ENCODE data around the gene APOC4.

The APOC4 gene

DNA sequence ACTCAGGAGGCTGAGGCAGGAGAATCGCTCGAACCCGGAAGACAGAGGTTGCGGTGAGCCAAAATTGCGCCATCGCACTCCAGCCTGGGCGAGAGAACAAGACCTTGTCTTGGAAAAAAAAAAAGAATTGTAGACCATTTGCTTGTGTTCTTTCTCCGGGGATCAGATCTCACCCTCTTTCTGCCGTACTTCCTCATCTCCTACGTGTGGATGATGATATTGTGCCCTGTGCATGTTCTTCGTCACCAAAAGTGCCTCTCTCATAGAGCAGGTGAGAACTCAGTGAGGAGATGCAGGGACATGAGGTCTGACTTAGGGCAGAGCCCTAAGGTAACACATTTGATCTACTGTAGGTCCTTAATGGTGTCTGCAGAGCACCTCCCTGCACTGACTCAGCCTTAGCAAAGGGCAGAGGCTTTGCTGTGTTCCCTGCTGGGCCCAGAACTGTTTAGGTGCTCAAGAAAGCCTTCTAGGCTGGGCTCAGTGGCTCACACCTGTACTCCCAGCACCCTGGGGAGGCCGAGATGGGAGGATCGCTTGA, 5.1 kb downstream of the APOC4 start:
- Mint-ChIP-seq H3K36me3 (no peaks in the 10 kb centered on the region), H3K4me3 (no peak overlapping the region), H3K27ac (no peak overlapping the region), H3K9me3 (ENCODE audit: low read depth) (no peaks in the 10 kb centered on the region), H3K27me3 (no peaks in the 10 kb centered on the region), H3K4me1 (ENCODE audit: low read depth) (peaks cover 3% of the 10 kb centered on the region)

DNA sequence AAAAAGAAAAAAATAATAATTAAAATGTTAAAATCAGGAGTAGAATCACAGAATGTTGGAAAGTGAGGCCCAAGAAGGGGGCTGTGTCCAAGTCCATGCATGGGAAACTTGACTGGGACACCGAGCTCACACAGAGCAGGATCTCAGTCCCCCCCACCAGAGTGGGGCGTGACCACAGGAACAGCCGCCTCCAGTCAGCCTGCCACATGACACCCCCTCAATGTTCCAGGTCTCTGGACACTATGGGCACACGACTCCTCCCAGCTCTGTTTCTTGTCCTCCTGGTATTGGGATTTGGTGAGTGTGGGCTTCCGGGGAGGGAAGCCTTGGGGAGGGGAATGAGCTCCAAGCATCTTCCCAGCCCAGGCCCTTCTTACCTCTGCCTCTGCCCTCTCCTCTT, 6.2 kb downstream of the APOC4 start:
- Mint-ChIP-seq H3K4me3 (no peak overlapping the region), H3K4me1 (ENCODE audit: low read depth) (peaks cover 3% of the 10 kb centered on the region), H3K27me3 (no peaks in the 10 kb centered on the region), H3K9me3 (ENCODE audit: low read depth) (no peaks in the 10 kb centered on the region), H3K27ac (no peak overlapping the region), H3K36me3 (no peaks in the 10 kb centered on the region)

DNA sequence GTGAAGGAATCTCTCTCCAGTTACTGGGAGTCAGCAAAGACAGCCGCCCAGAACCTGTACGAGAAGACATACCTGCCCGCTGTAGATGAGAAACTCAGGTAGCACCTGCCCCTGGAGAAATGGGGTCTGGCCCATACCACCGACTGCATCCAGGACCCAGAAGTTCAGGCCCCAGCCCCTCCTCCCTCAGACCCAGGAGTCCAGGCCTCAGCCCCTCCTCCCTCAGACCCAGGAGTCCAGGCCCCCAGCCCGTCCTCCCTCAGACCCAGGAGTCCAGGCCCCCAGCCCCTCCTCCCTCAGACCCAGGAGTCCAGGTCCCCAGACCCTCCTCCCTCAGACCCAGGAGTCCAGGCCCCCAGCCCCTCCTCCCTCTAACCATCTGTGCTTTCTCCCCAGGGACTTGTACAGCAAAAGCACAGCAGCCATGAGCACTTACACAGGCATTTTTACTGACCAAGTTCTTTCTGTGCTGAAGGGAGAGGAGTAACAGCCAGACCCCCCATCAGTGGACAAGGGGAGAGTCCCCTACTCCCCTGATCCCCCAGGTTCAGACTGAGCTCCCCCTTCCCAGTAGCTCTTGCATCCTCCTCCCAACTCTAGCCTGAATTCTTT, 6.8 kb downstream of the APOC4 start:
- Mint-ChIP-seq H3K27me3 (no peaks in the 10 kb centered on the region), H3K9me3 (ENCODE audit: low read depth) (no peaks in the 10 kb centered on the region), H3K36me3 (no peaks in the 10 kb centered on the region), H3K4me3 (no peak overlapping the region), H3K4me1 (ENCODE audit: low read depth) (peaks cover 8% of the 10 kb centered on the region), H3K27ac (no peak overlapping the region)

DNA sequence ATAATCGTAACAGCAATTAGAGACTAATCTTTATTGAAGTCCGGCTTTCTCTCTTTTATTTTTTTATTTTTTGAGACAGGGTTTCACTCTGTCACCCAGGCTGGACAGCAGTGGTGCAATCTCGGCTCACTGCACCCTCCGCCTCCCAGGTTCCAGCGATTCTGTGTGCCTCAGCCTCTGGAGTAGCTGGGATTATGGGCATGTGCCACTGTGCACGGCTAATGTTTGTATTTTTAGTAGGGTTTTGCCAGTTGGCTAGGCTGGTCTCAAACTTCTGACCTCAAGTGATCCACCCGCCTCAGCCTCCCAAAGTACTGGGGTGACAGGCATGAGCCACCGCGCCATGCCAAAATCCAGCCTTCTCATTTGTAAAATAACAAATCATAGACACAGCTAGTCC, 7.5 kb downstream of the APOC4 start:
- H3K36me3 Mint-ChIP-seq: no peaks in the 10 kb centered on the region
- no peak overlapping the region for H3K27ac Mint-ChIP-seq
- H3K4me3 Mint-ChIP-seq: no peak overlapping the region
- H3K4me1 Mint-ChIP-seq (ENCODE audit: low read depth): peaks cover 11% of the 10 kb centered on the region
- no peaks in the 10 kb centered on the region for H3K9me3 Mint-ChIP-seq (ENCODE audit: low read depth)
- no peaks in the 10 kb centered on the region for H3K27me3 Mint-ChIP-seq

DNA sequence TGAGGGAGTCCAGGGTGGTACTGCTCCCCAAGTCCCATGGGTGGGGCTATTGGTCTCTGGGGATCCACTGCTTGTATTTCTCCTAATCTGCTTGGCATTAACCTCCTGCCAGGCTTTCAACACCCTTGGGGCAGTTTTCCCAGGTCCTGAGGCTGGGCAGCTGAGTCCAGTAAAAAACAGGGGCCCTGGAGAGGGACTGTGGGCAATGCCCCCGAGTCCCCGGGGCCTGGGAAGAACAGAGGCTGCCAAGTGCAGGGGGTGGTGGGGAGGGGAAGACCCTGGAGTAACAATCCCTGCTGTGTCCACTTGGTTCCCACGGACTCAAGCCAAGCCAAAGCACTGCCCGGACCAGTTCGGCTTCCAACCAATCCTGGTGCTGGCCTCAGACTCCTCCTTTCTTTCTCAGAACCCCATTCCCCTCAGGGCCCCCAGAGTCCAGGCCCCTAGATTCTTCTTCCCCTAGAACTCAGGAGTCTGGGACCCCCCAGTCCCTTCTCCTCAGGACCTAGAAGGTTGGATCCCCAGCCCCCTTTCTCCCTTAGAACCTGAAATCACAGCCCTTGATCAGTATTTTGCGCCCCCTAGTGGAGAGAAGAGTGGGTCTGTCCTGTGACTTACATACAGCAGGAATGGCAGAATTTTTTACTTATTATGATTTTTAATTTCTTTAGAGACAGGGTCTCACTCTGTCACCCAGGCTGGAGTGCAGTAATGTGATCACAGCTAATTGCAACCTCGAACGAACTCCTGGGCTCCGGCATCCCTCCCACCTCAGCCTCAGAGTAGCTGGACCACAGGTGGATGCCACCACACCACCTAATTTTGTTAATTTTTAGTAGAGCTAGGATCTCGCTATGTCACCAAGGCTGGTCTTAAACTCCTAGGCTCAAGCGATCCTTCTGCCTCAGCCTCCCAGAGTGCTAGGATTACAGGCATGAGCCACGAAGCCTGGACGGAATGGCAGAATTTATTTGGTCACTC, 9.4 kb downstream of the APOC4 start:
- Mint-ChIP-seq H3K27ac (no peak overlapping the region), H3K9me3 (ENCODE audit: low read depth) (no peaks in the 10 kb centered on the region), H3K4me1 (ENCODE audit: low read depth) (peaks cover 22% of the 10 kb centered on the region), H3K27me3 (no peaks in the 10 kb centered on the region), H3K36me3 (no peaks in the 10 kb centered on the region), H3K4me3 (peak overlapping the region; percentile 1)

DNA sequence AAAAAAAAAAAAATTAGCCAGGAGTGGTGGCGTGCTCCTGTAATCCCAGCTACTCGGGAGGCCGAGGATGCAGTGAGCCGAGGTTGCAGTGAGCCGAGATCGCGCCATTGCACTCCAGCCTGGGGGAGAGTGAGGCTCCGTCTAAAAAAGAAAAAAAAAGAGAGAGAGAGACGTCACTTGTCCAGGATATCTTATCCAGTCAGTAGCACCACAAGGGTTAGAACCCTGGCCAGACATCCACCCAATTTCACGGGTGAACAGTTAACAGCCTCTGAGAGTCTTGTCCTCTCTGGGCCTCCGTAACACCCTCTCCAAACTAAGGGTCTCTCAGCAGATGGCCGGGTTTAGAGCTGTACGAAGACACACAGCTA, 12.2 kb downstream of the APOC4 start:
- peak overlapping the region; percentile 100 for H3K27ac Mint-ChIP-seq
- H3K4me1 Mint-ChIP-seq (ENCODE audit: low read depth): peaks cover 44% of the 10 kb centered on the region
- H3K27me3 Mint-ChIP-seq: no peaks in the 10 kb centered on the region
- no peaks in the 10 kb centered on the region for H3K9me3 Mint-ChIP-seq (ENCODE audit: low read depth)
- H3K36me3 Mint-ChIP-seq: no peaks in the 10 kb centered on the region
- peak overlapping the region; percentile 100 for H3K4me3 Mint-ChIP-seq

DNA sequence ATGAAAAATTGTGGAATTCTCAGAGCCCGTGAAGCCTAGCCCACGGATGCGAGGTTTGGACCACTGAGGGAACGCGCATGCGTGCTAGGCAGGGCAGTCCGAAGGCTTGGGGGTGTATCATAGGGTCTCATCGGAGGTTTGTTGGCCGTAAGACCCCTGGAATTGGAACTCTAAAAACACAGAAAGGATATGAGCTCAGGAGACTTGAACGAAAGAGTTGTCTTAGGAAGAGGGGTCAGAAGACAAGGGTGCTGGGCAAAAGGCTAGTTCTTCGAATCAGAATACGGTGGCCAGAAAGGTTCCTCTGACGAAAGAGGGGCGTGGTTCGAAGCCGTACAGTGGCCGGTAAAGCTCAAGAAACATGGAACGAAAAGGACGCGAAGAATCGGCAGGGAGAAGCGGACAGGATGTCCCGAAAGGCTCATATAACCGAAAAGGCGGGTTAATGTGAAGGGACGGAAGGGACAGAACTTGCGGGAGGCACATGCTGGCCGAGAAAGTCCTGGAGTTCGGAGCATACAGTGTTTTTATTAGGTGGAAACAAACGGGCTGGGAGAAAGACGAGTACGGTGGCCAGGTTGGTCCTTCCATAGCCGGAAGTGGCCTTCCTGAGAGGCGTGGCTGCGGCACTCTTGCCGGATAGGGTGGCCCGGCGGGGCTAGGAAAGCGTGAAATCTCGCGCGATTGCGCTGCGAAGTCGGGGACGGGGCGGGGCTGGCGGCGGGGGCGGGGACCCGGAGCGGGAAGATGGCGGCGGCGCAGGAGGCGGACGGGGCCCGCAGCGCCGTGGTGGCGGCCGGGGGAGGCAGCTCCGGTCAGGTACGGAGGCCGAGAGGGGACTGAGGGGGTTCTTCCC, 12.8 kb downstream of the APOC4 start, which contains the start of gene CLPTM1:
CLPTM1 (plus strand) TSS at position 732 of the 856 bp plus-strand sequence; CDS start at position 748, 16 bp downstream.
- H3K9me3 Mint-ChIP-seq (ENCODE audit: low read depth): no peaks in the 10 kb centered on the region

DNA sequence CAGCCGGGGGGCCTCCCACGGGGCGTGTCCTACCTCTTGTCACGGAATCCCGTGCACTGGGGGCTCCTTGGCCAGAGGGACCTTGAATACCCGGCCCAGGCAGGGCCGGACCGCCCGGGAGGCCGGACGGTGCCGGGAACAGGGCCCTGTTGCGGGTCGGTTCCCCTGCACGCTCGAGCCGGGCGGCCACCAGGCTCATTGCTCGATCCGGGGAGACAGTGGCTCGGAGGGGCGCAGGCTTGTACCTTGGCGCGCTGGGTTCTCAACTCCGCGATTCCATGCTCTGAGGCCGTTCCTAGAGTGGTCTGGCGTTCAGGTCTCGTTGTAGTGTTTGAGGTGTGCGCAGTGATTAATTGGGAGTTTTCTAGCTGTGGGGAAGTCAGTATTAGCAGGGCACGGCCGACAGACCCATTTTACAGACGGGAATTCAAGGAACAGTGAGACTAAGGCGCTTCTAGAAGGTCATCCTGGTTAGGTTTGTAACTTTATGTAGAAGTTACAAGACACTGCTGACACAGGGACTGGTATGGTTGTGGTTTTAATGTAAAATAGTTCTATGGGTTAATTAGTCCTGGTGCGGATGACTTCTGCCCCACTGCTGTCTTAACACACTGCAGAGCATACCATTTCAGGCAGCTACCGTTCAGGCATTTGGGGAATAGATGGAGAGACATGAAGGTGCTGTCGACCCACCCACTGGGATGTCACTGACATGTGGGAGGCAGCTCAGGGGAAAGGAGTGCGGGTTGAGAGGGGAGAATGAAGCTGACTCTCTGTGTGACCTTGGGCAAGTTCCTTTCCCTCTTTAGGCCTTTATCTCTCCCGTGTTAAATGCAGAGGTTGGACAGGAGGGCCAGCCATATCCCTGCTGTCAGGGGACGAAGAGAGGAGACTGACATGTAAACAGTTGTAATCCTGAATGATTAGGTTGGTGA, 13.7 kb downstream of the APOC4 start:
- H3K36me3 Mint-ChIP-seq: no peaks in the 10 kb centered on the region
- no peaks in the 10 kb centered on the region for H3K9me3 Mint-ChIP-seq (ENCODE audit: low read depth)
- H3K4me3 Mint-ChIP-seq: peak overlapping the region; percentile 100
- peak overlapping the region; percentile 89 for H3K27ac Mint-ChIP-seq
- no peaks in the 10 kb centered on the region for H3K27me3 Mint-ChIP-seq
- peaks cover 56% of the 10 kb centered on the region for H3K4me1 Mint-ChIP-seq (ENCODE audit: low read depth)

More for the DNA sequence above, 12.8 kb downstream of the APOC4 start, which contains the start of gene CLPTM1:
- Mint-ChIP-seq H3K27me3 (no peaks in the 10 kb centered on the region), H3K4me3 (peak within 1 kb of the TSS; percentile 100), H3K4me1 (ENCODE audit: low read depth) (peaks cover 51% of the 10 kb centered on the region), H3K36me3 (no peaks in the 10 kb centered on the region), H3K27ac (peak within 1 kb of the TSS; percentile 100)

DNA sequence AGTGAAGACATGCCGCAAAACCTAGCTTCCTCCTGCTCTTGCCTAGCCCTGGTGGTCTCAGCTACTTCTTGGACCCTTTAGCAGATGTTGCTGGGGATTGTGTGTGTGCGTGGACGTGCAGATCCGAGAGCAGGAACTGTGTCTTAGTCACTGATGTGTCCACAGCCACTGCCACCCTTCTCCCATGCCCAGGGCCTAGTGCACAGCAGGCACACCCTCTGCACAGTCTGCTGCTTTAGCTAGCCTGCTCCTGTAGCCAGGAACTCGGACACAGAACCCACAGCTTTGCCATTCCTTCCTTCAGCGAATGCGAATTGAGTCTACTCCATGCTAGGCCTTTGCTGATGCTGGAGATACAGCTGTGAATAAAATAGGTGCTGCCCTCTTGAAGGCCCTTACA, 15.5 kb downstream of the APOC4 start:
- no peaks in the 10 kb centered on the region for H3K36me3 Mint-ChIP-seq
- H3K4me1 Mint-ChIP-seq (ENCODE audit: low read depth): peaks cover 53% of the 10 kb centered on the region
- no peaks in the 10 kb centered on the region for H3K27me3 Mint-ChIP-seq
- H3K4me3 Mint-ChIP-seq: no peak overlapping the region
- peak overlapping the region; percentile 70 for H3K27ac Mint-ChIP-seq
- H3K9me3 Mint-ChIP-seq (ENCODE audit: low read depth): no peaks in the 10 kb centered on the region

DNA sequence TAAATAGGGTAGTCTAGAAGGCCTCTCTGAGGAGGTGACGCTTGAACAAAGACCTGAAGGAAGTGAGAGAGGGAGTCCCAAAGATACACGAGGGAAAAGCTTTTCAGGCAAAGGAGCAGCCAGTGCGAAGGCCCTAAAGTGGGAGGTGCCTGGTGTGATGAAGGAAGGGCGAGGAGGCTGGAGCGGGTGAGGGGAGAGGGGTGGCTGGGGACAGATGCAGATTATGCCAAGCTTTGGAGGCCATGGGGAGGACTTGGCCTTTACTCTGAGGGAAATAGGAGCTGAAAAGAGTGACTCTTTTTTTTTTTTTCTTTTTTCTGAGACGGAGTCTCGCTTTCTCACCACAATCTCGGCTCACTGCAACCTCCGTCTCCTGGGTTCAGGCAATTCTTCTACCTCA, 16.1 kb downstream of the APOC4 start:
- Mint-ChIP-seq H3K9me3 (ENCODE audit: low read depth) (no peaks in the 10 kb centered on the region), H3K4me3 (no peak overlapping the region), H3K27ac (peak overlapping the region; percentile 70), H3K27me3 (no peaks in the 10 kb centered on the region), H3K36me3 (no peaks in the 10 kb centered on the region), H3K4me1 (ENCODE audit: low read depth) (peaks cover 53% of the 10 kb centered on the region)

DNA sequence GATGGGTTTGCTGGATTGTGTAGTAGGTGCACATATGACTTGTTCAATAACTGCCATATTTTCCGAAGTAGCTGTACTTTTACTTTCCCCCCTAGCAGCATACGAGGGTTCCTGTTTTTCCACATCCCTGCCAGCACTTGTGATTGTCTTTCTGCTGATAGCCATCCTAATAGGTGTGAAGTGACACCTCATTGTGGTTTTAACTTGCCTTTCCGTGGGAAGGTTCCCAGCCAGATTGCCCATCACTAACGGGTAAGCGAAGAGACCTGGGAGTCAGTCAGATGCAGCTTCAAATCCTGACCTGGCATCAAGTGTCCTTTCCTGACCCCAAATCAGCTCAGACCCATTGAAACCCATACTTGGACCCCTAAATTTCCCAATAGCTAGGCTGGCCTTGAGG, 17.7 kb downstream of the APOC4 start:
- Mint-ChIP-seq H3K9me3 (ENCODE audit: low read depth) (no peaks in the 10 kb centered on the region), H3K4me3 (no peak overlapping the region), H3K27ac (peak overlapping the region; percentile 64), H3K27me3 (no peaks in the 10 kb centered on the region), H3K4me1 (ENCODE audit: low read depth) (peaks cover 45% of the 10 kb centered on the region), H3K36me3 (no peaks in the 10 kb centered on the region)

DNA sequence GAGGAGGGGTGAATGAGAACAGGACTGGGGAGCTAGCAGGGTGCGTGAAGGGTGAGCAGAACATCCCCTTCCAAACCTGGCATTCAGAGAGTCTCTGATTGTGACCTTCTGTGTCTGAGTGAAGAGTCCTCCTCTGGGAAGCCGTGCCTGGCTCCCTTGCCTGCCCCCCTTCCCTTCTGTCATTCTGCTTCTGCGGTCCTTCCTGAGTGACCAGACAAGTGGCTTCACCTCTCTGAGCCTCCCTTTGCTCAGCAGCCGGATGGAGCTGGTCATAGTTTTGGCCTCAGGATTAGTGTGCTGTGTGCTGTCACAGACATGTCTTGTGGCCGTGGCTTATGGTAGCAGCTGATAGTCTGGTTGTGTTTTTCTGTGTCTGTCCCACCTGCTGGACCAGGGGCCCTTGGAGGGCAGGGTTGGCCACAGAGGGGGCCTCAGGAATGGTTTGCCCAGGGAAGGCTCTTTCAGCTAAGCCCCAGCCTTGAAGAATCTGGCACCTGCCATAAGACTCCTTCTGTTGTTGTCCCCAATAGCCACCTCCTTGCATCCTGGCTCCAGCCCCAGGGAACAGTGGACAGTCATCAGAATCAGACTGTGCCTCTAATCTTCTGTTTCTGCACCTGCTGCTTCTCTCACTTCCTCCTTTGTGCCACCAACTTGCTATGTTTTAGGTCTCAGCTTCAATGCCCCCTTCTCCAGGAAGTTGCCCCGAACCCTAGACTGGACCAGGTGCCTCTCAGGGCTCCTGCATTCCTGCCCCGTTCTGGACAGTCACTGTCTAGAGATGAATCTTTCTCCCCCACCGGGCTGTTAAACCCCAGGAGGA, 19.1 kb downstream of the APOC4 start:
- Mint-ChIP-seq H3K4me3 (no peak overlapping the region), H3K27me3 (no peaks in the 10 kb centered on the region), H3K4me1 (ENCODE audit: low read depth) (peaks cover 40% of the 10 kb centered on the region), H3K36me3 (no peaks in the 10 kb centered on the region), H3K27ac (peak overlapping the region; percentile 79), H3K9me3 (ENCODE audit: low read depth) (no peaks in the 10 kb centered on the region)

DNA sequence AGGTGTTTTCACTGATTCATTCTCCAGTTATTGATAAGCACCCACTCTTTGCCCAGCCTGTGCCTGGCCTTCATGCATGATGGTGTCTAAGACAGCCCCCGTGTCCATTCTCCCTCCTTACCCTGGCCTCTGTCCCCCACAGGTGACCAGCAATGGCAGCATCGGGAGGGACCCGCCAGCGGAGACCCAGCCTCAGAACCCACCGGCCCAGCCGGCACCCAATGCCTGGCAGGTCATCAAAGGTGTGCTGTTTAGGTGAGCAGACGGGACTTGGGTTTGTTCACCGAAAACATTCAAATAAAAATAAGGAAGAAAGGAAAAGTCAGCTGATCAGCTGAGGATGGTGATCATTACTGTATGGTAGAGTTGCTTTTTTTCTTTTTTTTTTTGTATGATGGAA, 19.8 kb downstream of the APOC4 start:
- Mint-ChIP-seq H3K27ac (no peak overlapping the region), H3K36me3 (no peaks in the 10 kb centered on the region), H3K4me1 (ENCODE audit: low read depth) (peaks cover 33% of the 10 kb centered on the region), H3K4me3 (no peak overlapping the region), H3K27me3 (no peaks in the 10 kb centered on the region), H3K9me3 (ENCODE audit: low read depth) (no peaks in the 10 kb centered on the region)
